Astrocyte (in vitro differentiated cells and primary cell): ENCODE data around the gene ZP2. TPM values are rescaled to one million over a fixed set of nuclear protein-coding genes. Genes with fewer than 3 reads are reported as not detected.
A peak's percentile ranks its signal among the peaks of the same experiment; 100 is the strongest.

Experiments
- DNase-seq: peaks from one replicate; pipeline ENCODE4 v3.0.0-alpha.2; 2010; ENCODE audit warnings: low read depth
- FAIRE-seq: peaks from 2 replicates; lab custom pipeline; 2011; peaks lifted over from hg19 to GRCh38; lab: Jason Lieb, UNC
- H2AFZ ChIP-seq: 2 replicates; pipeline ENCODE4 v1.6.0; 2012; ENCODE audit warnings: low read depth, low read length, inconsistent platforms
- H3K27ac ChIP-seq: 2 replicates; pipeline ENCODE4 v1.5.1; 2011; ENCODE audit warnings: low read depth, low read length, inconsistent platforms
- H3K27me3 ChIP-seq: 2 replicates; pipeline ENCODE4 v1.6.0; 2011; ENCODE audit warnings: low read length, inconsistent platforms; ENCODE audit not compliant: insufficient read depth
- H3K36me3 ChIP-seq: 2 replicates; pipeline ENCODE4 v1.5.1; 2011; ENCODE audit warnings: low read length, inconsistent platforms; ENCODE audit not compliant: insufficient read depth
- H3K4me1 ChIP-seq: 2 replicates; pipeline ENCODE4 v1.5.1; 2011; ENCODE audit warnings: low read length, inconsistent platforms; ENCODE audit not compliant: insufficient read depth
- H3K4me2 ChIP-seq: 2 replicates; pipeline ENCODE4 v1.6.0; 2012; ENCODE audit warnings: low read length, inconsistent platforms
- H3K4me3 ChIP-seq: 2 replicates; pipeline ENCODE4 v1.5.1; 2011; ENCODE audit warnings: low read depth, mild to moderate bottlenecking, low read length, inconsistent platforms; ENCODE audit not compliant: insufficient read depth
- H3K79me2 ChIP-seq: 2 replicates; pipeline ENCODE4 v1.6.0; 2012; ENCODE audit warnings: mild to moderate bottlenecking, low read length, inconsistent platforms; ENCODE audit not compliant: insufficient read depth
- H3K9ac ChIP-seq: 2 replicates; pipeline ENCODE4 v1.6.0; 2012; ENCODE audit warnings: mild to moderate bottlenecking, low read length, inconsistent platforms
- H3K9me3 ChIP-seq: 2 replicates; pipeline ENCODE4 v1.5.1; 2012; ENCODE audit warnings: low read depth, mild to moderate bottlenecking, low read length, inconsistent platforms; ENCODE audit not compliant: insufficient read depth
- H4K20me1 ChIP-seq: 2 replicates; pipeline ENCODE4 v1.6.0; 2012; ENCODE audit warnings: low read length, inconsistent platforms; ENCODE audit not compliant: insufficient read depth
- H3K27ac Mint-ChIP-seq: one replicate; pipeline ENCODE4 v1.8.0; 2021; ENCODE audit warnings: mild to moderate bottlenecking, mixed read lengths; ENCODE audit not compliant: unreplicated experiment
- H3K27me3 Mint-ChIP-seq: one replicate; pipeline ENCODE4 v1.8.0; 2021; ENCODE audit warnings: low read depth, mixed read lengths; ENCODE audit not compliant: unreplicated experiment
- H3K36me3 Mint-ChIP-seq: one replicate; pipeline ENCODE4 v1.8.0; 2021; ENCODE audit warnings: low read depth, mixed read lengths; ENCODE audit not compliant: unreplicated experiment
- H3K4me1 Mint-ChIP-seq: one replicate; pipeline ENCODE4 v1.8.0; 2021; ENCODE audit warnings: low read depth, mixed read lengths; ENCODE audit not compliant: unreplicated experiment
- H3K4me3 Mint-ChIP-seq: one replicate; pipeline ENCODE4 v1.8.0; 2021; ENCODE audit warnings: mild to moderate bottlenecking, moderate library complexity, mixed read lengths; ENCODE audit not compliant: unreplicated experiment
- H3K9me3 Mint-ChIP-seq: one replicate; pipeline ENCODE4 v1.8.0; 2021; ENCODE audit warnings: mild to moderate bottlenecking, mixed read lengths; ENCODE audit not compliant: unreplicated experiment
- EZH2 ChIP-seq: IDR thresholded peaks from 2 replicates; pipeline ENCODE4 v1.6.1; 2012; ENCODE audit warnings: mild to moderate bottlenecking, low read length, inconsistent platforms; ENCODE audit not compliant: insufficient read depth
- total RNA-seq: library from RNA; stranded (reverse); gene quantifications from 2 replicates; pipeline ENCODE4 v1.2.1, GENCODE V29; 2021
- TF ChIP-seq, protein P1 (sequence below): IDR thresholded peaks from 2 replicates; pipeline ENCODE4 v1.5.1; 2011; ENCODE audit warnings: low read depth, mild to moderate bottlenecking, inconsistent platforms, low read length, moderate library complexity; ENCODE audit not compliant: insufficient read depth

The ZP2 gene
- total RNA-seq, 1 donor from 2014 or later = not detected

DNA sequence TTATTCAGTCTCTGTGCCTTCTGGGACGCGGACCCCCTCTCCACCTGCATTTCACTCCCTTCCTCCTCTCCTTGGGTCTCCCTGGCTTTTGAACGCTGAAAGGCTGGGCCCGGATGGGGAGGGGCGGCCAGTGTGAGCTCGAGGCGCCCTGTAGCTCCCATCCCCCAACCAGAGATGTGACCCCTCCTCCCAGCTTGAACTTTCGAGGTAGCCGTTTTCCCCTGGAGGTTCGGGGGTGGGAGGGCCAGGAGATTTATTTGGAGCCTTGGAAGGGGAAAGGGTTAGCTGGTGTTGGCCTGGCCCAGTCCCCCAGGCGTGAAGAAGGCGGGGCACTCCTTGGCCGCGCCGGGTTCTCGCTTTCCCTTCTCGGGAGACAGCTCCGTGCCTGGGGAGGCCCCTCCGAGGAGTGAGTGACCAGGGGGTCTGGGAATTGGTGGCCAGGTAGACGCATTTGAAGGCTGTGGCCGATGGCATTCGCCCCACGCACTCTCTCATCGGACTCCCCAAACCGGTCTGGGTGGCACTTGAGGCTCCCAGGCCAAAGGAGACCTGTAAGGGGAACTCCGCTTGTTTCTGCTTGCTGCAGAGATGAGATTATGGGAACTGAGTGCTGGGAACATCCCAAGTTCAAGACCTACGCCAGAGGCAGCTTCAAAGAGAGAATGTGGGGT, 52.0 kb downstream of the ZP2 start:
- Histone ChIP-seq H3K27me3 (no peaks in the 10 kb centered on the region), H3K36me3 (no peaks in the 10 kb centered on the region), H4K20me1 (no peaks in the 10 kb centered on the region), H3K9me3 (no peaks in the 10 kb centered on the region), H3K4me3 (peak overlapping the region; percentile 63), H3K9ac (peak overlapping the region; percentile 70), H3K79me2 (no peaks in the 10 kb centered on the region), H3K27ac (no peak overlapping the region), H3K4me1 (peaks cover 9% of the 10 kb centered on the region), H3K4me2 (peak overlapping the region; percentile 91), H2AFZ (peak overlapping the region; percentile 87)
- Mint-ChIP-seq H3K36me3 (peaks cover 9% of the 10 kb centered on the region), H3K4me1 (peaks cover 3% of the 10 kb centered on the region), H3K9me3 (no peaks in the 10 kb centered on the region), H3K27ac (peak overlapping the region; percentile 91), H3K4me3 (peak overlapping the region; percentile 96), H3K27me3 (no peaks in the 10 kb centered on the region)
- no peak for FAIRE-seq
- TF ChIP-seq, protein P1, sequence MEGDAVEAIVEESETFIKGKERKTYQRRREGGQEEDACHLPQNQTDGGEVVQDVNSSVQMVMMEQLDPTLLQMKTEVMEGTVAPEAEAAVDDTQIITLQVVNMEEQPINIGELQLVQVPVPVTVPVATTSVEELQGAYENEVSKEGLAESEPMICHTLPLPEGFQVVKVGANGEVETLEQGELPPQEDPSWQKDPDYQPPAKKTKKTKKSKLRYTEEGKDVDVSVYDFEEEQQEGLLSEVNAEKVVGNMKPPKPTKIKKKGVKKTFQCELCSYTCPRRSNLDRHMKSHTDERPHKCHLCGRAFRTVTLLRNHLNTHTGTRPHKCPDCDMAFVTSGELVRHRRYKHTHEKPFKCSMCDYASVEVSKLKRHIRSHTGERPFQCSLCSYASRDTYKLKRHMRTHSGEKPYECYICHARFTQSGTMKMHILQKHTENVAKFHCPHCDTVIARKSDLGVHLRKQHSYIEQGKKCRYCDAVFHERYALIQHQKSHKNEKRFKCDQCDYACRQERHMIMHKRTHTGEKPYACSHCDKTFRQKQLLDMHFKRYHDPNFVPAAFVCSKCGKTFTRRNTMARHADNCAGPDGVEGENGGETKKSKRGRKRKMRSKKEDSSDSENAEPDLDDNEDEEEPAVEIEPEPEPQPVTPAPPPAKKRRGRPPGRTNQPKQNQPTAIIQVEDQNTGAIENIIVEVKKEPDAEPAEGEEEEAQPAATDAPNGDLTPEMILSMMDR = no peak
- no peak for TF ChIP-seq EZH2
- no peak for DNase-seq

- peaks cover 9% of the 10 kb centered on the region for H3K4me1 ChIP-seq
- Mint-ChIP-seq H3K36me3 (peaks cover 4% of the 10 kb centered on the region), H3K4me1 (peaks cover 3% of the 10 kb centered on the region), H3K27ac (peak within 1 kb of the TSS; percentile 91), H3K27me3 (no peaks in the 10 kb centered on the region), H3K4me3 (peak within 1 kb of the TSS; percentile 96), H3K9me3 (no peaks in the 10 kb centered on the region)
- TF ChIP-seq, protein P1 = no peak
- peak; percentile 3 for TF ChIP-seq EZH2
- FAIRE-seq = no peak
- H3K27me3 ChIP-seq = no peaks in the 10 kb centered on the region
- H4K20me1 ChIP-seq = no peaks in the 10 kb centered on the region
- peak within 1 kb of the TSS; percentile 70 for H3K9ac ChIP-seq
- no peaks in the 10 kb centered on the region for H3K36me3 ChIP-seq
- DNase-seq = peak; percentile 51
- H3K9me3 ChIP-seq = no peaks in the 10 kb centered on the region
- no peaks in the 10 kb centered on the region for H3K79me2 ChIP-seq
- H2AFZ ChIP-seq = peak within 1 kb of the TSS; percentile 87
- peak within 1 kb of the TSS; percentile 63 for H3K4me3 ChIP-seq
- H3K27ac ChIP-seq = no peak within 1 kb of the TSS
- H3K4me2 ChIP-seq = peak within 1 kb of the TSS; percentile 91
Observed at GRCh38 chr16:21158208-21159110, 52.9 kb downstream of the ZP2 start, which contains the start of gene LDAF1. Gene LDAF1 (plus strand): TSS chr16:21158674. CDS start chr16:21161183, 2,509 bp downstream.
